ENCODE results near the gene LIN9. TPM values are rescaled to one million over a fixed set of nuclear protein-coding genes. Genes with fewer than 3 reads are reported as not detected.
"Not testable (repeated sequence)": the region's sequence is repeated elsewhere in the genome, so short reads cannot be mapped to it uniquely, and the experiment has no call there.

The LIN9 gene
- total RNA-seq, 1 donor from 2014 or later = 6.8 TPM

DNA sequence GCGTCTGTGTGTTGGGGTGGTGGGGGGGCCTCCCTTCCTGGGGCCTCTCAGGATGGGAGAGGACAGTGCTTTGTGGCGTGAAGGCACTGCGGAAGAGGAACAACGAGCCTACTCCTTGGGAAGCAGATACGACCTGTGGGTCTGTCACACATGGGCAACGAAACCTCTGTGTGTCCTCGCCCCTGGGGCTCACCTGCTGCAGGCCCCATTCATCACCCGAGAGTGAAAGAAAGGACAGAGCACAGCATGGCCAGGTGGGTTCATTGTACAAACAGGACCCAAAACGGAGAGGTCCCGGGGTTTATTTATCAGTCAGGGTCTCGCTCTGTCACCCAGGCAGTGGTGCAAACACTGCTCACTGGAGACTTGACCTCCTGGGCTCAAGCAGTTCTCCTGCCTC, 40.1 kb upstream of the LIN9 start:
- no peak overlapping the region for H3K4me3 ChIP-seq (ENCODE audit: low read length in 3 of 3)
- no peaks in the 10 kb centered on the region for H3K27me3 ChIP-seq (ENCODE audit: control insufficient read depth in 3 of 3, insufficient read depth in 3 of 3, low read length in 3 of 3)
- H3K9me3 ChIP-seq (ENCODE audit: control insufficient read depth in 3 of 3, low read length in 3 of 3) = no peaks in the 10 kb centered on the region
- no peak overlapping the region for H3K27ac ChIP-seq (ENCODE audit: low read depth, low read length)
- H3K36me3 ChIP-seq (ENCODE audit: control insufficient read depth in 3 of 3, insufficient read depth in 3 of 3, low read length in 3 of 3) = no peaks in the 10 kb centered on the region
- peaks cover 0 to under 1% (median 0%) of the 10 kb centered on the region in 3 donors for H3K4me1 ChIP-seq (ENCODE audit: control insufficient read depth in 3 of 3, insufficient read depth in 3 of 3, low read length in 3 of 3)
- no peak overlapping the region for H3K9ac ChIP-seq (ENCODE audit: low read depth in 1 of 3, low read length in 3 of 3)

DNA sequence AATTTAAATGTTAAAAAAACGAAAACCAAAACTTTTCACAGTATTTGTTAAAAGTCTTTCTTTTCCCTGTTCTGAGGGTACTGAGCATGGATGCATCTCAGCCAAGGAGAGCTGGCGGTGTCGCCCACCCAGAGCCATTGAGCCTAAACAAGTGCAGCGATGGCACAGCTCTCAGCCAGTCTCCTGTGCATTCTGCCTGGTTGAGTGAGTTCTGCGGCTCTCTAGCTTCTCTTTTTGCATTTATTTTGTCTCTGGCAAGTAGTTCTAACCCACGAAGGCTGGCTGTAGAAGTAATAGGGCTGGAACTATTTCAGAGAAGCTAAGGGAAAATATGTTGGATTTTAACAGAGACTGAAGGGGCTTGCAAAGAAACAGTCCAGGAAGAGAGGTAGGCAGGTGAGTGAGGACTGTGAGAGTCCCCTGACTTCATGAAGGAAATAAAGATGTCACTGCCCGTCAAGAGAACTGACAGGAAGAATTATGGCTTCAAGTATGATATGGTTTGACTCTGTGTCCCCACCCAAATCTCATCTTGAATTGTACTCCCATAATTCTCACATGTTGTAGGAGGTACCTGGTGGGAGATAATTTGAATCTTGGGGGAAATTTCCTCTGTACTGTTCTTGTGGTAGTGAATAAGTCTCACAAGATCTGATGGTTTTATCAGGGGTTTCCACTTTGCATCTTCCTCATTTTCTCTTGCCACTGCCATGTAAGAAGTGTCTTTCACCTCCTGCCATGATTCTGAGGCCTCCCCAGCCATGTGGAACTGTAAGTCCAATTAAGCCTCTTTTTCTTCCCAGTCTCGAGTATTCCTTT, 35.7 kb upstream of the LIN9 start:
- no peaks in the 10 kb centered on the region for H3K27me3 ChIP-seq (ENCODE audit: control insufficient read depth in 3 of 3, insufficient read depth in 3 of 3, low read length in 3 of 3)
- H3K36me3 ChIP-seq (ENCODE audit: control insufficient read depth in 3 of 3, insufficient read depth in 3 of 3, low read length in 3 of 3) = no peaks in the 10 kb centered on the region
- no peaks in the 10 kb centered on the region for H3K4me1 ChIP-seq (ENCODE audit: control insufficient read depth in 3 of 3, insufficient read depth in 3 of 3, low read length in 3 of 3)
- no peak overlapping the region for H3K9ac ChIP-seq (ENCODE audit: low read depth in 1 of 3, low read length in 3 of 3)
- H3K4me3 ChIP-seq (ENCODE audit: low read length in 3 of 3) = no peak overlapping the region
- H3K27ac ChIP-seq (ENCODE audit: low read depth, low read length) = no peak overlapping the region
- H3K9me3 ChIP-seq (ENCODE audit: control insufficient read depth in 3 of 3, low read length in 3 of 3) = no peaks in the 10 kb centered on the region

DNA sequence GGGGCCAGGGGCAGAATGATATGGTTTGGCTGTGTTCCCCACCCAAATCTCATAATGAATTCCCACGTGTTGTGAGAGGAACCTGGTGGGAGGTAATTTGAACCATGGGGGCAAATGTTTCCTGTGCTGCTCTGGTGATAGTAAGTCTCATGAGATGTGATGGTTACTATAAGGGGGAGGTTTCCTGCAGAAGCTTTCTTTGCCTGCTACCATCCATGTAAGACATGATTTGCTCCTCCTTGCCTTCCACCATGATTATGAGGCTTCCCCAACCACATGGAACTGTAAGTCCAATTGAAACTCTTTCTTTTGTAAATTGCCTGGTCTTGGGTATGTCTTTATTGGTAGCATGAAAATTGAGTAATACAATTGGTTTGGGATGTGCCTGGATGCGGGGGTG, 33.7 kb upstream of the LIN9 start:
- Histone ChIP-seq H3K4me3 (ENCODE audit: low read length in 3 of 3) (no peak overlapping the region), H3K27ac (ENCODE audit: low read depth, low read length) (no peak overlapping the region), H3K9ac (ENCODE audit: low read depth in 1 of 3, low read length in 3 of 3) (no peak overlapping the region), H3K27me3 (ENCODE audit: control insufficient read depth in 3 of 3, insufficient read depth in 3 of 3, low read length in 3 of 3) (no peaks in the 10 kb centered on the region), H3K36me3 (ENCODE audit: control insufficient read depth in 3 of 3, insufficient read depth in 3 of 3, low read length in 3 of 3) (no peaks in the 10 kb centered on the region), H3K4me1 (ENCODE audit: control insufficient read depth in 3 of 3, insufficient read depth in 3 of 3, low read length in 3 of 3) (no peaks in the 10 kb centered on the region), H3K9me3 (ENCODE audit: control insufficient read depth in 3 of 3, low read length in 3 of 3) (no peaks in the 10 kb centered on the region)

DNA sequence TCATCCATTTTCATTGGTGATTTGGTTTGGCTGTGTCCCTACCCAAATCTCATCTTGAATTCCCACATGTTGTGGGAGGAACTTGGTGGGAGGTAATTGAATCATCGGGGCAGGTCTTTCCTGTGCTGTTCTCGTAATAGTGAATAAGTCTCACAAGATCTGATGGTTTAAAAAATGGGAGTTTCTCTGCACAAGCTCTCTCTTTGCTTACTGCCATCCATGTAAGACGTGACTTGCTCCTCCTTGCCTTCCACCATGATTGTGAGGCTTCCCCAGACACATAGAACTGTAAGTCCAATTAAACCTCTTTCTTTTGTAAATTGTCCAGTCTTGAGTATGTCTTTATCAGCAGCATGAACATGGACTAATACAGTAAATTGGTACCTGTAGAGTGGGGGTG, 31.1 kb upstream of the LIN9 start:
- H3K27me3 ChIP-seq (ENCODE audit: control insufficient read depth in 3 of 3, insufficient read depth in 3 of 3, low read length in 3 of 3); H3K4me3 ChIP-seq (ENCODE audit: low read length in 3 of 3); H3K27ac ChIP-seq (ENCODE audit: low read depth, low read length); H3K9ac ChIP-seq (ENCODE audit: low read depth in 1 of 3, low read length in 3 of 3); H3K9me3 ChIP-seq (ENCODE audit: control insufficient read depth in 3 of 3, low read length in 3 of 3); H3K4me1 ChIP-seq (ENCODE audit: control insufficient read depth in 3 of 3, insufficient read depth in 3 of 3, low read length in 3 of 3); H3K36me3 ChIP-seq (ENCODE audit: control insufficient read depth in 3 of 3, insufficient read depth in 3 of 3, low read length in 3 of 3): not testable (repeated sequence)

DNA sequence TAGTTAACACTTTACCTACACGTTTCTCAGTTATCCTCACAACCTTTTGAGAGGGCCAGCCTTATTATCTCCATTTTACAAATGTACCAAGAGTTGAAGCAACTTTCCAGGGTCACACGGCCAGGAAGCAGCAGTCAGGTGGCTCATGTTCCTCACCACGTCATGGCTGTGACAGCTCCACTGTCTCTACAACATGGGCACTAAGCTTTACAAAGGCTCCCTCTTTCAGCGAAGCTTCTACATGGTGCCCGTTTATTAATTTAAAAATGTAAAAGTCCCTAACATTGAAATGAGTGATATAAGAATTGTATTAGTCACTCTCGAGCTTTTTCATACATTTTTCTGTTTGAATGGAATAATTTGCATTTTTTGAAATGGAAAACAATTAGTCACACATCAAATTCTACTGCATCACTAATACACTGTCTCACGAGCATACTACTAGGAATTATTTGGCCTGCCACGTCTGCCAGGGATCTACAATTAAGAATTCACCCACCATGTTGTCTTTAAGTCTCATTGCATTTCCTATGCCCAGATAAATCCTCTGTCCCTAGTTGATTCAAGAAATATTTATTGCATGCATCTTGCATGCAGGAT, 28.4 kb upstream of the LIN9 start:
- no peak overlapping the region for H3K4me3 ChIP-seq (ENCODE audit: low read length in 3 of 3)
- no peaks in the 10 kb centered on the region for H3K36me3 ChIP-seq (ENCODE audit: control insufficient read depth in 3 of 3, insufficient read depth in 3 of 3, low read length in 3 of 3)
- H3K9ac ChIP-seq (ENCODE audit: low read depth in 1 of 3, low read length in 3 of 3) = no peak overlapping the region
- H3K27me3 ChIP-seq (ENCODE audit: control insufficient read depth in 3 of 3, insufficient read depth in 3 of 3, low read length in 3 of 3) = no peaks in the 10 kb centered on the region
- H3K4me1 ChIP-seq (ENCODE audit: control insufficient read depth in 3 of 3, insufficient read depth in 3 of 3, low read length in 3 of 3) = peaks cover 0 to 4% (median 0%) of the 10 kb centered on the region in 3 donors
- no peak overlapping the region for H3K27ac ChIP-seq (ENCODE audit: low read depth, low read length)
- H3K9me3 ChIP-seq (ENCODE audit: control insufficient read depth in 3 of 3, low read length in 3 of 3) = no peaks in the 10 kb centered on the region

DNA sequence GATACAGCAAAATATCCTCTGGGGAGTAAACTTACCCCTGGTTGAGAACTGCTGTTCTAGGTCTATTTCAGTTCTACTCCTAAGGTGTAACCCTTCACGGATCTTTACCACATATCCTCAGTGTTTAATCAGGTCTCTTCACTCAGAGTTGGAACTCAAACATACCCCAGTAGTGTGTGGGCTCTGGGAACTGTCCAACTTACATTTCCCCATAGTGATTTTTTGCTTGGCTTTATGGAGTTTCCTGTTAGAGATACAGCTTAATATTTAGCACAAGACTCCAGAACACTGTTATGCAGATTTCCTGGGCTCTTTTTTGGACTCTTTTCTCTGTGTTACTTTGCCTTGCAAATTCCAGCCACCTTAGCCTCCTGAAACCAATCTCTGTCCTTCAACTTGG, 26.7 kb upstream of the LIN9 start:
- no peak overlapping the region for H3K9ac ChIP-seq (ENCODE audit: low read depth in 1 of 3, low read length in 3 of 3)
- no peaks in the 10 kb centered on the region for H3K27me3 ChIP-seq (ENCODE audit: control insufficient read depth in 3 of 3, insufficient read depth in 3 of 3, low read length in 3 of 3)
- peaks cover 0 to 4% (median 0%) of the 10 kb centered on the region in 3 donors for H3K4me1 ChIP-seq (ENCODE audit: control insufficient read depth in 3 of 3, insufficient read depth in 3 of 3, low read length in 3 of 3)
- no peak overlapping the region for H3K27ac ChIP-seq (ENCODE audit: low read depth, low read length)
- no peak overlapping the region for H3K4me3 ChIP-seq (ENCODE audit: low read length in 3 of 3)
- H3K36me3 ChIP-seq (ENCODE audit: control insufficient read depth in 3 of 3, insufficient read depth in 3 of 3, low read length in 3 of 3) = no peaks in the 10 kb centered on the region
- H3K9me3 ChIP-seq (ENCODE audit: control insufficient read depth in 3 of 3, low read length in 3 of 3) = no peaks in the 10 kb centered on the region

DNA sequence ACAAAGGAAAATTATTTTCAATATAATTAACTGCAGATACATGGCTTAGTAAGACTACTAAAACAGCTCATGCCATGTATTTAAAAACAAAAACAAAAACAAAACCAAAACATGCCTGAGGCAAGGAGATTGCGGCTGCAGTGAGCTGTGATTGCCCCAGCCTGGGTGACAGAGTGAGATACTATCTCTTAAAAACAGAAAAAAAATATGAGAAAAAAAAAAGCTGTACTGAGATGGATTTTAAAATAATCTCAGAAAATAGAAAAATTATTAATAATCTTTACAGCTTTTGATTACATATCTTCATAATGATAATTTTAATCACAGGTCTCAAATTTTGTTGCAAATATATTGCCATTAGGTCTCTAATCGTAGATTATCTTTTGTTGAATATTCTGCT, 24.0 kb upstream of the LIN9 start:
- Histone ChIP-seq H3K4me1 (ENCODE audit: control insufficient read depth in 3 of 3, insufficient read depth in 3 of 3, low read length in 3 of 3) (peaks cover 0 to 4% (median 0%) of the 10 kb centered on the region in 3 donors), H3K9ac (ENCODE audit: low read depth in 1 of 3, low read length in 3 of 3) (no peak overlapping the region), H3K27me3 (ENCODE audit: control insufficient read depth in 3 of 3, insufficient read depth in 3 of 3, low read length in 3 of 3) (no peaks in the 10 kb centered on the region), H3K9me3 (ENCODE audit: control insufficient read depth in 3 of 3, low read length in 3 of 3) (no peaks in the 10 kb centered on the region), H3K4me3 (ENCODE audit: low read length in 3 of 3) (no peak overlapping the region), H3K27ac (ENCODE audit: low read depth, low read length) (no peak overlapping the region), H3K36me3 (ENCODE audit: control insufficient read depth in 3 of 3, insufficient read depth in 3 of 3, low read length in 3 of 3) (no peaks in the 10 kb centered on the region)

DNA sequence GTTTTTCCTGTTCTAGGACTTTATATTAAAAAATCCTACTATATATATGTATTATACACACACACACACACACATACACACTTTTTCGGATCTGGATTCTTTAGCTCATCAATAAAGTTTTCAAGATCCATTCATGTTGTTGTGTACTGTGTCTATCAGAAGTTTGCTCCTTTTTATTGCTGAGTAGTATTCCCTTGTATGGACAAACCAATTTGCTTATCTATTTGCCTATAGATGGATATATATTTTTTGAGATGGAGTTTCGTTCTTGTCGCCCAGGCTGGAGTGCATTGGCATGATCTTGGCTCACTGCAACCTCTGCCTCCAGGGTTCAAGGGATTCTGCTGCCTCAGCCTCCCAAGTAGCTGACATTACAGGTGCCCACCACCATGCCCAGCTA, 20.3 kb upstream of the LIN9 start:
- H3K9ac ChIP-seq (ENCODE audit: low read depth in 1 of 3, low read length in 3 of 3) = no peak overlapping the region
- H3K4me1 ChIP-seq (ENCODE audit: control insufficient read depth in 3 of 3, insufficient read depth in 3 of 3, low read length in 3 of 3) = peaks cover 0 to 4% (median 0%) of the 10 kb centered on the region in 3 donors
- H3K4me3 ChIP-seq (ENCODE audit: low read length in 3 of 3) = no peak overlapping the region
- H3K9me3 ChIP-seq (ENCODE audit: control insufficient read depth in 3 of 3, low read length in 3 of 3) = no peaks in the 10 kb centered on the region
- no peak overlapping the region for H3K27ac ChIP-seq (ENCODE audit: low read depth, low read length)
- no peaks in the 10 kb centered on the region for H3K27me3 ChIP-seq (ENCODE audit: control insufficient read depth in 3 of 3, insufficient read depth in 3 of 3, low read length in 3 of 3)
- H3K36me3 ChIP-seq (ENCODE audit: control insufficient read depth in 3 of 3, insufficient read depth in 3 of 3, low read length in 3 of 3) = no peaks in the 10 kb centered on the region

DNA sequence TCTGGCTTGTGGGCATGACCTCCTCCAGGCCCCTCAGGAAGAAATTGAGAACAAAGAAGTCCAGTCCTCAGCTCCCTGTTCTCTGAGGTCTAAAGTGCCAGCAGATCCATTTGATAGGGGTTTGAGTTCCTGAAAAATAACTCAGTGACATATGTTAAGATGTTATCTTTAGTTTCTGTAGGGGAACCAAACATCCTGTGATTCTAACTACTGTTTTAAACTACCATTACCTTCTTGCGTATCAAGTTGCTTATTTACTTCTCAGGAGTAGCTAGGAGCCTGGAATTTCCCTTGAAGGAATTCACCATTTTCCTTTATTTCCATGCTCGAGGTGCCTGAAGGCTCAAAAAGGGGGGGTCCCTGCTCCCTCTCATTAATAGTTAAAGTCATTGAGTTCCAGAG, 18.8 kb upstream of the LIN9 start:
- Histone ChIP-seq H3K4me3 (ENCODE audit: low read length in 3 of 3) (no peak overlapping the region), H3K36me3 (ENCODE audit: control insufficient read depth in 3 of 3, insufficient read depth in 3 of 3, low read length in 3 of 3) (no peaks in the 10 kb centered on the region), H3K4me1 (ENCODE audit: control insufficient read depth in 3 of 3, insufficient read depth in 3 of 3, low read length in 3 of 3) (no peaks in the 10 kb centered on the region), H3K9me3 (ENCODE audit: control insufficient read depth in 3 of 3, low read length in 3 of 3) (no peaks in the 10 kb centered on the region), H3K27me3 (ENCODE audit: control insufficient read depth in 3 of 3, insufficient read depth in 3 of 3, low read length in 3 of 3) (no peaks in the 10 kb centered on the region), H3K9ac (ENCODE audit: low read depth in 1 of 3, low read length in 3 of 3) (no peak overlapping the region), H3K27ac (ENCODE audit: low read depth, low read length) (no peak overlapping the region)

DNA sequence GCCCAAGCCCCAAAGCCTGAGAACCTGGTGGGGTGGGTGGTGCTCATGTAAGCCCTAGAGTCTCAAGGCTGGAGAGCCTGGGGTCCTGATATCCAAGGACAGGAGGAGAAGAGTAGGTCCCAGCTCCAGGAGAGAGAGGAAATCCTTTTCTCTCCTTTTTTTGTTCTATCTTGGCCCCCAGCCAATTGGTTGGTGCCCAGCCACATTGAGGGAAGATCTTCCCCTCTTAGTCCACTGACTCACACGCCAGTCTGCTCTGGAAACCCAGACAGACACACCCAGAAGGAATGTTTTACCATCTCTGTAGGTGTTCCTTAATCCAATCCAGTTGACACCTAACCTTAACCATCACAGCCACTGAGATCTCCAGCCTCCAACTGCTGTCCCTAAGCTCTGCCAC, 16.2 kb upstream of the LIN9 start:
- no peaks in the 10 kb centered on the region for H3K9me3 ChIP-seq (ENCODE audit: control insufficient read depth in 3 of 3, low read length in 3 of 3)
- H3K27me3 ChIP-seq (ENCODE audit: control insufficient read depth in 3 of 3, insufficient read depth in 3 of 3, low read length in 3 of 3) = peaks cover 0 to 5% (median 4%) of the 10 kb centered on the region in 3 donors
- H3K4me3 ChIP-seq (ENCODE audit: low read length in 3 of 3) = no peak overlapping the region
- no peaks in the 10 kb centered on the region for H3K4me1 ChIP-seq (ENCODE audit: control insufficient read depth in 3 of 3, insufficient read depth in 3 of 3, low read length in 3 of 3)
- H3K27ac ChIP-seq (ENCODE audit: low read depth, low read length) = no peak overlapping the region
- H3K9ac ChIP-seq (ENCODE audit: low read depth in 1 of 3, low read length in 3 of 3) = no peak overlapping the region
- no peaks in the 10 kb centered on the region for H3K36me3 ChIP-seq (ENCODE audit: control insufficient read depth in 3 of 3, insufficient read depth in 3 of 3, low read length in 3 of 3)
